Peyer's patch (tissue), 4 donors: ENCODE results near the gene ACIN1.
"Not testable (repeated sequence)": the region's sequence is repeated elsewhere in the genome, so short reads cannot be mapped to it uniquely, and the experiment has no call there.

ENCODE experiments used
- POLR2A ChIP-seq, 2 donors: fragments of 450-650 bp; IDR thresholded peaks; one replicate each; pipeline ENCODE4 v1.5.1; 2017; ENCODE audit warnings: antibody characterized with exemption in 2 of 2, mild to moderate bottlenecking in 2 of 2, moderate library complexity in 2 of 2
- TF ChIP-seq, protein P1 (sequence below), 6 experiments: fragments of 450-650 bp in 4 of 6; fragments of 200-600 bp in 2 of 6; sonication (generic) in 1 of 6; IDR thresholded peaks; one replicate each; pipeline ENCODE4 v1.5.1; 2017 to 2019; ENCODE audit warnings: antibody characterized with exemption in 6 of 6, mild to moderate bottlenecking in 3 of 6, moderate library complexity in 1 of 6

DNA sequence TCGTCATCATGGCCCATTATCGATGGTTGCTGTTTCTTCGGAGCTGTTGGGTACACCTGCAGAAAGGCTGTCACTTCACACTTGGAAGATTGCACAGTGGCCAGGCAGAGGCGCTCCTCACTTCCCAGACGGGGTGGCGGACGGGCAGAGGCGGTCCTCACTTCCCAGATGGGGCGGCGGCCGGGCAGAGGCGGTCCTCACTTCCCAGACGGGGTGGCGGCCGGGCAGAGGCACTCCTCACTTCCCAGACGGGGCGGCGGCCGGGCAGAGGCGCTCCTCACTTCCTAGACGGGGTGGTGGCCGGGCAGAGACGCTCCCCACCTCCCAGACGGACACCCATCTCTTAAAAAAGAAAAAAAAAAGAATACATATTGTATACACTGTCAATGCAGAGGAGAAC is 13.2 kb upstream of the ACIN1 start:
- not testable (repeated sequence) for TF ChIP-seq POLR2A (IDR thresholded peaks at IDR 0.05)
- TF ChIP-seq, protein P1, sequence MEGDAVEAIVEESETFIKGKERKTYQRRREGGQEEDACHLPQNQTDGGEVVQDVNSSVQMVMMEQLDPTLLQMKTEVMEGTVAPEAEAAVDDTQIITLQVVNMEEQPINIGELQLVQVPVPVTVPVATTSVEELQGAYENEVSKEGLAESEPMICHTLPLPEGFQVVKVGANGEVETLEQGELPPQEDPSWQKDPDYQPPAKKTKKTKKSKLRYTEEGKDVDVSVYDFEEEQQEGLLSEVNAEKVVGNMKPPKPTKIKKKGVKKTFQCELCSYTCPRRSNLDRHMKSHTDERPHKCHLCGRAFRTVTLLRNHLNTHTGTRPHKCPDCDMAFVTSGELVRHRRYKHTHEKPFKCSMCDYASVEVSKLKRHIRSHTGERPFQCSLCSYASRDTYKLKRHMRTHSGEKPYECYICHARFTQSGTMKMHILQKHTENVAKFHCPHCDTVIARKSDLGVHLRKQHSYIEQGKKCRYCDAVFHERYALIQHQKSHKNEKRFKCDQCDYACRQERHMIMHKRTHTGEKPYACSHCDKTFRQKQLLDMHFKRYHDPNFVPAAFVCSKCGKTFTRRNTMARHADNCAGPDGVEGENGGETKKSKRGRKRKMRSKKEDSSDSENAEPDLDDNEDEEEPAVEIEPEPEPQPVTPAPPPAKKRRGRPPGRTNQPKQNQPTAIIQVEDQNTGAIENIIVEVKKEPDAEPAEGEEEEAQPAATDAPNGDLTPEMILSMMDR (IDR thresholded peaks at IDR 0.05): not testable (repeated sequence)
